H1 (cell line): Measurements from ENCODE around the gene PTCHD4. TPM values are rescaled to one million over a fixed set of nuclear protein-coding genes. Genes with fewer than 3 reads are reported as not detected.

Experiments
- CTCF ChIA-PET: fragments of 300-600 bp; sonication (Branson Sonifier 250); formaldehyde crosslinking; loops from one replicate; lab custom pipeline; 2021; ENCODE audit not compliant: partially characterized antibody; lab: Charles Lee
- POLR2A ChIA-PET: fragments of 300-600 bp; sonication (Branson Sonifier 250); formaldehyde crosslinking; loops from one replicate; lab custom pipeline; 2021; ENCODE audit warnings: inconsistent platforms; ENCODE audit not compliant: partially characterized antibody; lab: Charles Lee
- DNase-seq, 2 experiments: peaks; one replicate each; pipeline versions ENCODE4 v3.0.0 to v3.0.0-alpha.2; 2010 to 2022; ENCODE audit warnings: low spot score in 2 of 2, low read depth in 1 of 2, mixed read lengths in 1 of 2
- FAIRE-seq: peaks from 2 replicates; lab custom pipeline; 2011; peaks lifted over from hg19 to GRCh38; lab: Jason Lieb, UNC
- H2AFZ ChIP-seq: 2 replicates; pipeline ENCODE4 v1.8.1; 2012; ENCODE audit warnings: low read length, inconsistent platforms
- H2AK5ac ChIP-seq: 2 replicates; pipeline ENCODE4 v1.6.1; 2013; ENCODE audit warnings: low read depth, low read length
- H2BK120ac ChIP-seq: replicated peaks from 2 replicates; pipeline ENCODE3; 2013; ENCODE audit warnings: low read depth, low read length, inconsistent platforms
- H2BK12ac ChIP-seq: 2 replicates; pipeline ENCODE4 v1.6.1; 2013; ENCODE audit warnings: low read depth, low read length
- H2BK15ac ChIP-seq: 2 replicates; pipeline ENCODE4 v1.6.1; 2013; ENCODE audit warnings: low read length
- H2BK20ac ChIP-seq: 2 replicates; pipeline ENCODE4 v1.6.1; 2013; ENCODE audit warnings: low read length
- H2BK5ac ChIP-seq: 2 replicates; pipeline ENCODE4 v1.6.1; 2013; ENCODE audit warnings: low read depth, low read length
- H3K14ac ChIP-seq: 2 replicates; pipeline ENCODE4 v1.6.1; 2013; ENCODE audit warnings: inconsistent platforms; ENCODE audit not compliant: insufficient read length
- H3K18ac ChIP-seq: 2 replicates; pipeline ENCODE4 v1.6.1; 2013; ENCODE audit warnings: low read length; ENCODE audit errors: extremely low read depth
- H3K23ac ChIP-seq: 2 replicates; pipeline ENCODE4 v1.6.1; 2013; ENCODE audit warnings: inconsistent platforms; ENCODE audit not compliant: insufficient read length
- H3K23me2 ChIP-seq: 2 replicates; pipeline ENCODE4 v1.6.1; 2013; ENCODE audit warnings: low read depth, low read length
- H3K27ac ChIP-seq: 2 replicates; pipeline ENCODE4 v1.6.1; 2011; ENCODE audit warnings: low read depth, low read length, inconsistent platforms
- H3K27me3 ChIP-seq, 4 experiments: replicated peaks in 1 of 4; 1 replicate in 1 of 4; 2 replicates in 3 of 4; pipeline versions ENCODE4 v1.6.1 to v1.8.1; 2011 to 2013; ENCODE audit warnings: low read length in 3 of 4, mild to moderate bottlenecking in 3 of 4, inconsistent platforms in 2 of 4, mixed read lengths in 2 of 4, moderate library complexity in 1 of 4; ENCODE audit not compliant: control insufficient read depth in 3 of 4, insufficient read depth in 3 of 4; ENCODE audit errors: extremely low read depth in 1 of 4
- H3K36me3 ChIP-seq, 4 experiments: 2 replicates each; pipeline versions ENCODE4 v1.6.1 to v1.8.1; 2011 to 2013; ENCODE audit warnings: mild to moderate bottlenecking in 4 of 4, low read length in 3 of 4, moderate library complexity in 2 of 4, control low read depth in 1 of 4, inconsistent platforms in 1 of 4; ENCODE audit not compliant: insufficient read depth in 4 of 4, control insufficient read depth in 2 of 4
- H3K4ac ChIP-seq: replicated peaks from 2 replicates; pipeline ENCODE3; 2013; ENCODE audit warnings: low read length, low read depth, mixed read lengths, inconsistent platforms; ENCODE audit not compliant: insufficient read length
- H3K4me1 ChIP-seq, 4 experiments: replicated peaks in 1 of 4; 1 replicate in 1 of 4; 2 replicates in 3 of 4; pipeline versions ENCODE4 v1.6.1 to v1.8.1; 2011 to 2013; ENCODE audit warnings: low read length in 3 of 4, inconsistent platforms in 2 of 4, mixed read lengths in 1 of 4; ENCODE audit not compliant: insufficient read depth in 4 of 4, control insufficient read depth in 3 of 4
- H3K4me2 ChIP-seq, 2 experiments: 2 replicates each; pipeline versions ENCODE4 v1.6.1 to v1.8.1; 2011 to 2013; ENCODE audit warnings: low read depth in 2 of 2, low read length in 2 of 2, control low read depth in 1 of 2, inconsistent platforms in 1 of 2, mild to moderate bottlenecking in 1 of 2; ENCODE audit not compliant: insufficient read depth in 1 of 2
- H3K4me3 ChIP-seq, 4 experiments: fragments of 200-600, 300-600 bp in 1 of 4; sonication (generic), shearing (Covaris generic), sonication (Bioruptor Twin) in 1 of 4; 2 replicates each; pipeline versions ENCODE4 v1.5.1 to v1.8.1; 2011 to 2016; ENCODE audit warnings: low read length in 4 of 4, low read depth in 3 of 4, control low read depth in 2 of 4, inconsistent platforms in 2 of 4, mild to moderate bottlenecking in 2 of 4, mixed read lengths in 1 of 4, moderate library complexity in 1 of 4; ENCODE audit not compliant: insufficient read depth in 2 of 4; ENCODE audit errors: extremely low read depth in 1 of 4
- H3K56ac ChIP-seq: replicated peaks from 2 replicates; pipeline ENCODE3; 2013; ENCODE audit warnings: low read depth, mild to moderate bottlenecking, mixed read lengths, low read length, inconsistent platforms; ENCODE audit not compliant: insufficient read length
- H3K79me1 ChIP-seq: 2 replicates; pipeline ENCODE4 v1.6.1; 2013; ENCODE audit warnings: low read depth, low read length, control low read depth
- H3K79me2 ChIP-seq, 2 experiments: 2 replicates each; pipeline versions ENCODE4 v1.6.1 to v1.8.1; 2012 to 2013; ENCODE audit warnings: low read length in 2 of 2, mild to moderate bottlenecking in 2 of 2, inconsistent platforms in 1 of 2; ENCODE audit not compliant: insufficient read depth in 2 of 2, control insufficient read depth in 1 of 2
- H3K9ac ChIP-seq, 4 experiments: replicated peaks in 1 of 4; 1 replicate in 1 of 4; 2 replicates in 3 of 4; pipeline versions ENCODE4 v1.6.1 to v1.8.1; 2011 to 2013; ENCODE audit warnings: low read depth in 3 of 4, low read length in 3 of 4, control low read depth in 2 of 4, mild to moderate bottlenecking in 2 of 4, moderate library complexity in 2 of 4, inconsistent platforms in 1 of 4; ENCODE audit errors: extremely low read depth in 1 of 4
- H3K9me3 ChIP-seq, 2 experiments: 2 replicates each; pipeline versions ENCODE4 v1.6.1 to v1.8.1; 2012 to 2013; ENCODE audit warnings: mild to moderate bottlenecking in 2 of 2, moderate library complexity in 2 of 2, control low read depth in 1 of 2, inconsistent platforms in 1 of 2, low read depth in 1 of 2, low read length in 1 of 2, mixed read lengths in 1 of 2; ENCODE audit not compliant: insufficient read depth in 2 of 2
- H4K20me1 ChIP-seq, 2 experiments: replicated peaks in 1 of 2; 2 replicates each; pipeline versions ENCODE3 to v1.8.1; 2011 to 2013; ENCODE audit warnings: inconsistent platforms in 2 of 2, low read length in 2 of 2, mild to moderate bottlenecking in 1 of 2; ENCODE audit not compliant: insufficient read depth in 2 of 2, control insufficient read depth in 1 of 2
- H4K5ac ChIP-seq: 2 replicates; pipeline ENCODE4 v1.6.1; 2013; ENCODE audit warnings: low read length, low read depth, mixed read lengths, inconsistent platforms; ENCODE audit not compliant: insufficient read length
- H4K8ac ChIP-seq: 2 replicates; pipeline ENCODE4 v1.8.0; 2013; ENCODE audit warnings: mild to moderate bottlenecking, moderate library complexity, low read length, inconsistent platforms; ENCODE audit not compliant: insufficient read depth; ENCODE audit errors: extremely low read depth
- H4K91ac ChIP-seq: replicated peaks from 2 replicates; pipeline ENCODE3; 2013; ENCODE audit warnings: low read length, mixed read lengths, inconsistent platforms; ENCODE audit not compliant: insufficient read length
- RAD21 ChIP-seq, 2 experiments: IDR thresholded peaks in 1 of 2; conservative IDR thresholded peaks in 1 of 2; 2 replicates each; pipeline ENCODE4 v1.6.1; 2011; ENCODE audit warnings: low read depth in 2 of 2, low read length in 2 of 2, improper control_type of control experiment in 1 of 2, inconsistent platforms in 1 of 2, mild to moderate bottlenecking in 1 of 2, moderate library complexity in 1 of 2
- WGBS, 2 experiments: shearing (Covaris generic) in 1 of 2; methylation state at CpG; one replicate each; pipeline versions ENCODE4 v1.1.6 to v1.1.7; 2013 to 2015; ENCODE audit warnings: low lambda C conversion rate in 2 of 2, mixed read lengths in 2 of 2, inconsistent platforms in 1 of 2, low coverage in 1 of 2, missing lambda C conversion rate in 1 of 2; ENCODE audit not compliant: insufficient replicate concordance in 2 of 2, insufficient coverage in 1 of 2, insufficient read length in 1 of 2; ENCODE audit errors: extremely low coverage in 1 of 2, missing lambda C conversion rate in 1 of 2; 5-methylcytosine and 5-hydroxymethylcytosine counted together
- polyA plus RNA-seq, 7 experiments: library from polyadenylated mRNA; depleted of rRNA in 3 of 7; stranded (reverse) in 5 of 7; unstranded in 2 of 7; fragments of >200 nt in 5 of 7; fragments of 200-250 nt in 2 of 7; gene quantifications; 1 replicate in 5 of 7; 2 replicates in 1 of 7; 4 replicates in 1 of 7; pipeline versions ENCODE4 v1.2.1 to v1.2.3, GENCODE V29; 2011 to 2013; ENCODE audit warnings: missing spikeins in 2 of 7, mixed read lengths in 2 of 7
- total RNA-seq: library from RNA; stranded (reverse); fragmentation: NEBNext Ultra II Directional; extraction: Animal tissue kit (Norgen Biotek cat#: 25700); gene quantifications from 2 replicates; pipeline ENCODE4 v1.2.1, GENCODE V29; 2021

The PTCHD4 gene
- total and polyA plus RNA-seq, 2 of the 8 experiments (the other 6 are each of a cell fraction or from before 2014, with no cell fraction given), result 0.17 to 0.37 TPM

DNA sequence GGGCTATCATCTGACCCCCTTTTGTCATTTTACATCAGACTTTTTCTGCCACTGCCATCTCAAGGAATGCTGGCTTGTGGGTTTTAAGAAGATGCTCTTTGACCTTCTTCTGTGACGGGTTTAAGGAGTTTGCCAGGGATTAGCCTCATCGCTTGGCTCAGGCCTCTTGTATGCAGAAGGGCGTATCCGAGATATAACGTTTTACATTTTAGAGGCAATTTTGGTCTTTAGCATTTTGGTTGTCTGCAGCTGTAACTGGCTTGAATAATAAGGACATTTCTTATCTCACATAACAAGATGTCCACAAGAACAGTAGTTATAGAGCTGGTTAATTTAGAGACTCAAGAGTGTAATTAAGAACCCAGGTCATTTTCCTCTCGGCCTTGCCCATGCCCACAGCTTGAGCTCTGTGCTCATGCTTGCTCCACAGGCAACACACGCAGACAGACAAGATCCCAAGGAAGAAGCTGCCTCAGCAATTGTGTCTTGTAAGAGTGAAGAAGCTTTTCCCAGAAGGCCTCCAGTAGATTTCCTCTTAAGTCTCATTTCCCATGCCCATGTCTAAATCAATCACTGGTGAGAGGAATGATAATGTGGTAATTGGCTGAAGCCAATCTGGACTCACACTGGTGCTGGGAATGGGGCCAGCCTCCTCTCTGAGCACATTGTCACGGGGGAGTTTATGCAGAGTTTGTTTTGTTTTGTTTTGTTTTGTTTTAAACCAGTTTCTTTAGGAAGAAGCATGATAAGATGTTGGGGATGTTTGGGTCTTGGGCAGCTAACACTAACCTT is 36.8 kb downstream of the PTCHD4 start:
- ChIA-PET CTCF (interaction anchor here (1.0 to 2.2 kb wide), 2 partner anchors 14 to 402 kb away, joined by 4 to 7 read pairs; no protein-coding TSS in a partner anchor), POLR2A (no interaction called here)
- Histone ChIP-seq H2AK5ac (no peak overlapping the region), H3K56ac (no peak overlapping the region), H3K9ac (no peak overlapping the region), H3K23ac (no peak overlapping the region), H4K20me1 (peaks cover 0 to 2% of the 10 kb centered on the region in 2 experiments), H3K4me1 (peaks cover 3 to 14% (median 6%) of the 10 kb centered on the region in 4 experiments; a peak in 6 of 7 replicates), H4K8ac (no peak overlapping the region), H2BK15ac (no peak overlapping the region), H2BK20ac (no peak overlapping the region), H3K9me3 (no peaks in the 10 kb centered on the region), H3K4me2 (no peak overlapping the region), H2AFZ (no peak overlapping the region), H3K14ac (no peak overlapping the region), H4K91ac (no peak overlapping the region), H3K18ac (no peak overlapping the region), H2BK12ac (no peak overlapping the region), H2BK120ac (no peak overlapping the region), H3K79me1 (no peaks in the 10 kb centered on the region), H3K23me2 (peaks cover 4% of the 10 kb centered on the region; the same call in 1 of the 2 replicates), H2BK5ac (no peak overlapping the region), H3K4me3 (no peak overlapping the region), H3K27me3 (peaks cover 0 to 7% (median 6%) of the 10 kb centered on the region in 4 experiments; a peak in 6 of 7 replicates), H3K79me2 (no peaks in the 10 kb centered on the region), H3K36me3 (no peaks in the 10 kb centered on the region; a peak in 2 of 8 replicates), H4K5ac (no peak overlapping the region), H3K4ac (no peak overlapping the region), H3K27ac (no peak overlapping the region)
- no peak for TF ChIP-seq RAD21 (IDR thresholded peaks at IDR 0.05 in 1 of 2, conservative IDR thresholded peaks at IDR 0.05 in 1 of 2; ENCODE audit: low read depth in 2 of 2, low read length in 2 of 2)
- no peak for DNase-seq
- FAIRE-seq, result no peak
- WGBS, 2 experiments, result 87% methylated on average over 8 of the region's 8 CpGs; no CpG with 5 or more reads in 1 of the 2 experiments
